Esophagus muscularis mucosa (tissue), 4 donors: Measurements from ENCODE around the gene PKM. TPM values are rescaled to one million over a fixed set of nuclear protein-coding genes. Genes with fewer than 3 reads are reported as not detected.

Experiments used
- DNase-seq: peaks from one replicate; pipeline ENCODE4 v3.0.0-alpha.2; 2017; ENCODE audit errors: extremely low spot score
- H3K27ac ChIP-seq, 4 donors: fragments of 200-600 bp; sonication (generic); replicated peaks in 1 of 4; 1 replicate in 3 of 4; 2 replicates in 1 of 4; pipeline ENCODE4 v1.5.1; 2016 to 2019; ENCODE audit warnings: mild to moderate bottlenecking in 1 of 4
- H3K27me3 ChIP-seq, 4 donors: fragments of 200-600 bp; sonication (generic); one replicate each; pipeline versions ENCODE4 v1.5.1 to v1.6.0; 2016 to 2019
- H3K36me3 ChIP-seq, 4 donors: fragments of 200-600 bp; sonication (generic); one replicate each; pipeline ENCODE4 v1.5.1; 2016 to 2019
- H3K4me1 ChIP-seq, 4 donors: fragments of 200-600 bp; sonication (generic); one replicate each; pipeline ENCODE4 v1.5.1; 2016 to 2019
- H3K4me3 ChIP-seq, 4 donors: fragments of 200-600 bp; sonication (generic); 1 replicate in 2 of 4; 2 replicates in 2 of 4; pipeline ENCODE4 v1.5.1; 2016 to 2019; ENCODE audit warnings: mild to moderate bottlenecking in 4 of 4, moderate library complexity in 1 of 4
- H3K9me3 ChIP-seq, 4 donors: fragments of 200-600 bp; sonication (generic); 1 replicate in 3 of 4; 2 replicates in 1 of 4; pipeline ENCODE4 v1.5.1; 2016 to 2019
- CTCF ChIP-seq, 3 experiments: fragments of 200-600 bp in 2 of 3; fragments of 450-650 bp in 1 of 3; sonication (generic) in 2 of 3; IDR thresholded peaks; one replicate each; pipeline ENCODE4 v1.5.1; 2017 to 2019; ENCODE audit warnings: antibody characterized with exemption in 3 of 3, mild to moderate bottlenecking in 2 of 3, moderate library complexity in 1 of 3
- EP300 ChIP-seq: sonication (generic); formaldehyde crosslinking; IDR thresholded peaks from one replicate; pipeline ENCODE4 v1.6.1; 2017; ENCODE audit warnings: antibody characterized with exemption
- POLR2A ChIP-seq: fragments of 450-650 bp; IDR thresholded peaks from one replicate; pipeline ENCODE4 v1.6.1; 2017; ENCODE audit warnings: antibody characterized with exemption, moderate library complexity, mild to moderate bottlenecking, low read depth
- POLR2AphosphoS5 ChIP-seq, 2 donors: sonication (generic); formaldehyde crosslinking; IDR thresholded peaks; one replicate each; pipeline ENCODE4 v1.6.1; 2017; ENCODE audit warnings: antibody characterized with exemption in 2 of 2
- WGBS: methylation state at CpG from one replicate; pipeline ENCODE4 v1.1.5; 2018; 5-methylcytosine and 5-hydroxymethylcytosine counted together
- intact Hi-C: fragments of 100-400 bp; cut with DNase I; formaldehyde crosslinking; loops from one replicate; pipeline ENCODE4 v1.15.1; 2023
- total RNA-seq, 4 donors: library from RNA; depleted of rRNA; stranded (reverse); fragments of >200 nt; gene quantifications; one replicate each; pipeline versions ENCODE4 v1.1.0 to v1.2.1, GENCODE V29; 2016

PKM gene
- total RNA-seq, 4 donors from 2014 or later = 392 to 605 (median 482) TPM

- WGBS = 82% methylated on average over 7 of the region's 7 CpGs
- no peaks in the 10 kb centered on the region for H3K9me3 ChIP-seq
- H3K36me3 ChIP-seq = no peaks in the 10 kb centered on the region
- H3K4me1 ChIP-seq = peaks cover 0 to 40% (median 35%) of the 10 kb centered on the region in 4 donors
- H3K27me3 ChIP-seq = no peaks in the 10 kb centered on the region
- H3K4me3 ChIP-seq = no peak overlapping the region
- no peak for DNase-seq
- H3K27ac ChIP-seq = peak overlapping the region; percentile 80 to 93 (median 84)
- intact Hi-C loops = loop anchor here (2.0 to 10.0 kb wide), 2 partner anchors 40 to 410 kb away; no protein-coding TSS in a partner anchor
- TF ChIP-seq POLR2A (no peak), CTCF (IDR thresholded peaks at IDR 0.05) (no peak), EP300 (no peak), POLR2AphosphoS5 (IDR thresholded peaks at IDR 0.05) (no peak)
Observed at GRCh38 chr15:72154316-72154715, 76.7 kb downstream of the PKM start.

GRCh38 chr15:72153269-72154000 lies 77.6 kb downstream of the PKM start:
- H3K4me3 ChIP-seq = no peak overlapping the region
- intact Hi-C loops = loop anchor here (10.0 kb wide), 1 partner anchor 409 kb away; no protein-coding TSS in a partner anchor

More at GRCh38 chr15:72153269-72154000, 77.6 kb downstream of the PKM start:
- TF ChIP-seq CTCF (IDR thresholded peaks at IDR 0.05) = no peak
- peak; percentile 18 to 37 for TF ChIP-seq POLR2AphosphoS5 (IDR thresholded peaks at IDR 0.05)
- Histone ChIP-seq H3K27me3 (no peaks in the 10 kb centered on the region), H3K9me3 (no peaks in the 10 kb centered on the region), H3K4me1 (peaks cover 0 to 40% (median 35%) of the 10 kb centered on the region in 4 donors), H3K36me3 (no peaks in the 10 kb centered on the region), H3K27ac (peak overlapping the region; percentile 45 to 93 (median 82))
- WGBS = 66% methylated on average over 5 of the region's 5 CpGs
- DNase-seq = no peak

Other genes starting within 250 kb of the PKM start
- 10 to 100 TPM; 71.1 to 96.8 (median 80.8) TPM for gene MYO9A, start 113.0 kb downstream of the PKM start, total RNA-seq
- 1 to 10 TPM; 1.7 to 2.4 (median 2.0) TPM for gene SENP8, start 112.8 kb downstream of the PKM start, total RNA-seq
- 1 to 10 TPM in 2 of 4 donors, under 1 TPM in 2; 0.33 to 2.5 (median 0.75) TPM for gene GRAMD2A, start 33.4 kb downstream of the PKM start, total RNA-seq
- gene PARP6, start 41.4 kb upstream of the PKM start, total RNA-seq = 10 to 100 TPM; 46.5 to 79.0 (median 53.7) TPM
- 1 to 10 TPM; 1.2 to 4.6 (median 2.5) TPM for gene CELF6, start 89.0 kb upstream of the PKM start, total RNA-seq
- 10 to 100 TPM; 51.0 to 59.3 (median 53.6) TPM for gene HEXA, start 144.8 kb upstream of the PKM start, total RNA-seq
- not detected for gene TMEM202, start 167.1 kb upstream of the PKM start, total RNA-seq
- 10 to 100 TPM; 37.4 to 59.9 (median 43.3) TPM for gene ARIH1, start 243.1 kb upstream of the PKM start, total RNA-seq